Testis (tissue), 3 donors: Measurements from ENCODE around the gene PSIP1. TPM values are rescaled to one million over a fixed set of nuclear protein-coding genes. Genes with fewer than 3 reads are reported as not detected.
"Not testable (repeated sequence)": the region's sequence is repeated elsewhere in the genome, so short reads cannot be mapped to it uniquely, and the experiment has no call there.

ENCODE experiments used
- DNase-seq: peaks from one replicate; pipeline ENCODE4 v3.0.0-alpha.2; 2019
- H3K27ac ChIP-seq, 2 donors: fragments of 200-600 bp; sonication (generic); one replicate each; pipeline ENCODE4 v1.5.1; 2019
- H3K27me3 ChIP-seq: fragments of 200-600 bp; sonication (generic); one replicate; pipeline ENCODE4 v1.5.1; 2019
- H3K36me3 ChIP-seq: fragments of 200-600 bp; sonication (generic); one replicate; pipeline ENCODE4 v1.5.1; 2017; ENCODE audit warnings: low read depth; ENCODE audit errors: missing control alignments
- H3K4me1 ChIP-seq: fragments of 200-600 bp; sonication (generic); one replicate; pipeline ENCODE4 v1.5.1; 2019
- H3K4me3 ChIP-seq, 2 donors: fragments of 200-600 bp; sonication (generic); one replicate each; pipeline ENCODE4 v1.5.1; 2017 to 2019
- H3K9me3 ChIP-seq: fragments of 200-600 bp; sonication (generic); one replicate; pipeline ENCODE4 v1.5.1; 2017
- POLR2A ChIP-seq: fragments of 450-650 bp; IDR thresholded peaks from one replicate; pipeline ENCODE4 v1.6.1; 2017; ENCODE audit warnings: antibody characterized with exemption, mild to moderate bottlenecking, moderate library complexity
- WGBS, 2 donors: methylation state at CpG; one replicate each; pipeline ENCODE4 v1.1.5; 2018; 5-methylcytosine and 5-hydroxymethylcytosine counted together
- intact Hi-C: fragments of 100-400 bp; cut with DNase I; formaldehyde crosslinking; loops from one replicate; pipeline ENCODE4 v1.15.1; 2023; ENCODE audit warnings: low total_unique reads
- polyA plus RNA-seq: library from polyadenylated mRNA; stranded (reverse); fragments of 350-450 nt; fragmentation: Illumina TruSeq; extraction: RNeasy Lipid Tissue Mini Kit (QIAGEN cat#74804); gene quantifications from one replicate; pipeline ENCODE4 v1.2.3, GENCODE V29; 2014; ENCODE audit warnings: low read depth, low replicate concordance; ENCODE audit not compliant: insufficient read depth
- total RNA-seq, 2 donors: library from RNA; depleted of rRNA; stranded (reverse); fragments of >200 nt; gene quantifications; one replicate each; pipeline ENCODE4 v1.2.3, GENCODE V29; 2016
- TF ChIP-seq, protein P1 (sequence below), 3 experiments: fragments of 450-650 bp in 2 of 3; fragments of 200-600 bp in 1 of 3; sonication (generic) in 1 of 3; IDR thresholded peaks; one replicate each; pipeline ENCODE4 v1.5.1; 2016 to 2019; ENCODE audit warnings: antibody characterized with exemption in 3 of 3, mild to moderate bottlenecking in 2 of 3, moderate library complexity in 1 of 3

PSIP1 gene
- total and polyA plus RNA-seq, 3 donors from 2014 or later = 57.3 to 98.2 (median 93.4) TPM

GRCh38 chr9:15468145-15468544, 42.6 kb downstream of the PSIP1 start:
- no peak overlapping the region for H3K4me3 ChIP-seq
- no peak overlapping the region for H3K27ac ChIP-seq
- no peak for DNase-seq
- H3K36me3 ChIP-seq = no peaks in the 10 kb centered on the region
- 74 to 94% methylated on average over 3 of the region's 3 CpGs for WGBS, 2 donors
- no peaks in the 10 kb centered on the region for H3K4me1 ChIP-seq
- TF ChIP-seq POLR2A = no peak
- TF ChIP-seq, protein P1, sequence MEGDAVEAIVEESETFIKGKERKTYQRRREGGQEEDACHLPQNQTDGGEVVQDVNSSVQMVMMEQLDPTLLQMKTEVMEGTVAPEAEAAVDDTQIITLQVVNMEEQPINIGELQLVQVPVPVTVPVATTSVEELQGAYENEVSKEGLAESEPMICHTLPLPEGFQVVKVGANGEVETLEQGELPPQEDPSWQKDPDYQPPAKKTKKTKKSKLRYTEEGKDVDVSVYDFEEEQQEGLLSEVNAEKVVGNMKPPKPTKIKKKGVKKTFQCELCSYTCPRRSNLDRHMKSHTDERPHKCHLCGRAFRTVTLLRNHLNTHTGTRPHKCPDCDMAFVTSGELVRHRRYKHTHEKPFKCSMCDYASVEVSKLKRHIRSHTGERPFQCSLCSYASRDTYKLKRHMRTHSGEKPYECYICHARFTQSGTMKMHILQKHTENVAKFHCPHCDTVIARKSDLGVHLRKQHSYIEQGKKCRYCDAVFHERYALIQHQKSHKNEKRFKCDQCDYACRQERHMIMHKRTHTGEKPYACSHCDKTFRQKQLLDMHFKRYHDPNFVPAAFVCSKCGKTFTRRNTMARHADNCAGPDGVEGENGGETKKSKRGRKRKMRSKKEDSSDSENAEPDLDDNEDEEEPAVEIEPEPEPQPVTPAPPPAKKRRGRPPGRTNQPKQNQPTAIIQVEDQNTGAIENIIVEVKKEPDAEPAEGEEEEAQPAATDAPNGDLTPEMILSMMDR (IDR thresholded peaks at IDR 0.05) = no peak
- H3K27me3 ChIP-seq = no peaks in the 10 kb centered on the region
- intact Hi-C loops = no loop called here
- H3K9me3 ChIP-seq = no peaks in the 10 kb centered on the region

GRCh38 chr9:15461601-15462000, 49.2 kb downstream of the PSIP1 start:
- Histone ChIP-seq H3K9me3 (no peaks in the 10 kb centered on the region), H3K27ac (no peak overlapping the region), H3K4me3 (no peak overlapping the region), H3K27me3 (no peaks in the 10 kb centered on the region), H3K4me1 (no peaks in the 10 kb centered on the region), H3K36me3 (no peaks in the 10 kb centered on the region)
- 65 to 67% methylated on average over 2 of the region's 2 CpGs for WGBS, 2 donors
- intact Hi-C loops = no loop called here
- TF ChIP-seq, protein P1 (IDR thresholded peaks at IDR 0.05) = no peak
- TF ChIP-seq POLR2A = no peak
- DNase-seq = no peak

GRCh38 chr9:15461056-15461455, 49.7 kb downstream of the PSIP1 start:
- H3K9me3 ChIP-seq = no peaks in the 10 kb centered on the region
- no peaks in the 10 kb centered on the region for H3K27me3 ChIP-seq
- intact Hi-C loops = no loop called here
- no peak overlapping the region for H3K27ac ChIP-seq
- 94 to 97% methylated on average over 8 of the region's 8 CpGs for WGBS, 2 donors
- TF ChIP-seq, protein P1 (IDR thresholded peaks at IDR 0.05) = no peak
- no peak for TF ChIP-seq POLR2A
- H3K4me3 ChIP-seq = no peak overlapping the region
- no peak for DNase-seq
- H3K36me3 ChIP-seq = no peaks in the 10 kb centered on the region
- no peaks in the 10 kb centered on the region for H3K4me1 ChIP-seq

- Histone ChIP-seq H3K36me3 (no peaks in the 10 kb centered on the region), H3K27me3 (no peaks in the 10 kb centered on the region), H3K4me3 (no peak overlapping the region), H3K27ac (no peak overlapping the region), H3K4me1 (no peaks in the 10 kb centered on the region), H3K9me3 (no peaks in the 10 kb centered on the region)
- WGBS, 2 donors = 78 to 79% methylated on average over 5 of the region's 5 CpGs
- intact Hi-C loops = no loop called here
- no peak for DNase-seq
- TF ChIP-seq POLR2A = no peak
- TF ChIP-seq, protein P1 (IDR thresholded peaks at IDR 0.05) = no peak
Measured at GRCh38 chr9:15453956-15454355, 56.8 kb downstream of the PSIP1 start.

- H3K27me3 ChIP-seq = no peaks in the 10 kb centered on the region
- DNase-seq = no peak
- peaks cover 12% of the 10 kb centered on the region for H3K4me1 ChIP-seq
- no peaks in the 10 kb centered on the region for H3K9me3 ChIP-seq
- peak overlapping the region in 1 of 2 donors; percentile 10 for H3K27ac ChIP-seq
- TF ChIP-seq, protein P1 (IDR thresholded peaks at IDR 0.05) = no peak
- no peak for TF ChIP-seq POLR2A
- WGBS, 2 donors = 57 to 59% methylated on average over 3 of the region's 3 CpGs
- no peak overlapping the region for H3K4me3 ChIP-seq
- intact Hi-C loops = no loop called here
- H3K36me3 ChIP-seq = no peaks in the 10 kb centered on the region
Measured at GRCh38 chr9:15444141-15444540, 66.6 kb downstream of the PSIP1 start.

DNA sequence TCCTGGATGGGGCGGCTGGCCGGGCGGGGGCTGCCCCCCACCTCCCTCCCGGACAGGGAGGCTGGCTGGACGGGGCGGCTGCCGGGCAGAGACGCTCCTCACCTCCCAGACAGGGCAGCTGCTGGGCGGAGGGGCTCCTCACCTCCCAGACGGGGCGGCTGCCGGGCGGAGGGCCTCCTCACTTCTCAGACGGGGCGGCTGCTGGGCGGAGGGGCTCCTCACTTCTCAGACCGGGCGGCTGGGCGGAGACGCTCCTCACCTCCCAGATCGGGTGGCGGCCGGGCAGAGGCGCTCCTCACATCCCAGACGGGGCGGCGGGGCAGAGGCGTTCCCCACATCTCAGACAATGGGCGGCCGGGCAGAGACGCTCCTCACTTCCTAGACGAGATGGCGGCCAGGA, 68.5 kb downstream of the PSIP1 start:
- not testable (repeated sequence) for H3K27me3 ChIP-seq

DNA sequence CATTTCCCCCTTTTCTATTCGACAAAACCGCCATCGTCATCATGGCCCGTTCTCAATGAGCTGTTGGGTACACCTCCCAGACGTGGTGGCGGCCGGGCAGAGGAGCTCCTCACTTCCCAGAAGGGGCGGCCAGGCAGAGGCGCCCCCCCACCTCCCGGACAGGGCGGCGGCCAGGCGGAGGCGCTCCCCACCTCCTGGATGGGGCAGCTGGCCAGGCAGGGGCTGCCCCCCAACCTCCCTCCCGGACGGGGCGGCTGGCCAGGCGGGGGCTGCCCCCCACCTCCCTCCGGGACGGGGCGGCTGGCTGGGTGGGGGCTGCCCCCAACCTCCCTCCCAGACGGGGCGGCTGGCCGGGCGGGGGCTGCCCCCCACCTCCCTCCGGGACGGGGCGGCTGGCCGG, 68.9 kb downstream of the PSIP1 start:
- H3K4me1 ChIP-seq = peaks cover 12% of the 10 kb centered on the region
- H3K36me3 ChIP-seq, intact Hi-C loops, H3K4me3 ChIP-seq, DNase-seq, H3K27ac ChIP-seq, H3K27me3 ChIP-seq, H3K9me3 ChIP-seq: not testable (repeated sequence)
- WGBS, 2 donors = 88% methylated on average over 23 of the region's 29 CpGs; no CpG with 5 or more reads in 1 of the 2 donors

More for the DNA sequence above, 68.5 kb downstream of the PSIP1 start:
- peaks cover 12% of the 10 kb centered on the region for H3K4me1 ChIP-seq
- WGBS, 2 donors = 80 to 98% methylated on average over 2 to 27 of the region's 33 CpGs
- H3K36me3 ChIP-seq, intact Hi-C loops, H3K4me3 ChIP-seq, DNase-seq, H3K9me3 ChIP-seq, H3K27ac ChIP-seq: not testable (repeated sequence)
